Keratinocyte (primary cell): ENCODE data around the gene CCDC141.
"Not testable (repeated sequence)": the region's sequence is repeated elsewhere in the genome, so short reads cannot be mapped to it uniquely, and the experiment has no call there.

Source experiments
- EZH2 ChIP-seq: IDR thresholded peaks from one replicate; pipeline ENCODE4 v1.6.1; 2012; ENCODE audit warnings: inconsistent platforms, mild to moderate bottlenecking, low read length, moderate library complexity
- TF ChIP-seq, protein P1 (sequence below), 3 experiments: IDR thresholded peaks in 1 of 3; conservative IDR thresholded peaks in 1 of 3; optimal IDR thresholded peaks in 1 of 3; 2 replicates in 2 of 3; 3 replicates in 1 of 3; pipeline versions ENCODE3 to v1.5.1; 2011; ENCODE audit warnings: low read length in 3 of 3, mild to moderate bottlenecking in 3 of 3, moderate library complexity in 2 of 3, control low read depth in 1 of 3, inconsistent platforms in 1 of 3; ENCODE audit not compliant: insufficient read depth in 2 of 3; ENCODE audit errors: extremely low read depth in 1 of 3

DNA sequence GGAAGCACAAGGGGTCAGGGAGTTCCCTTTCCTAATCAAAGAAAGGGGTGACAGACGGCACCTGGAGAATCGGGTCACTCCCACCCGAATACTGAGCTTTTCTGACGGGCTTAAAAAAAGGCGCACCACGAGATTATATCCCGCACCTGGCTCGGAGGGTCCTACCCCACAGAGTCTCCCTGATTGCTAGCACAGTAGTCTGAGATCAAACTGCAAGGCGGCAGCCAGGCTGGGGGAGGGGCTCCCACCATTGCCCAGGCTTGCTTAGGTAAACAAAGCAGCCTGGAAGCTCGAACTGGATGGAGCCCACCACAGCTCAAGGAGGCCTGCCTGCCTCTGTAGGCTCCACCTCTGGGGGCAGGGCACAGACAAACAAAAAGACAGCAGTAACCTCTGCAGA is 67.3 kb downstream of the CCDC141 start:
- not testable (repeated sequence) for TF ChIP-seq EZH2
- TF ChIP-seq, protein P1, sequence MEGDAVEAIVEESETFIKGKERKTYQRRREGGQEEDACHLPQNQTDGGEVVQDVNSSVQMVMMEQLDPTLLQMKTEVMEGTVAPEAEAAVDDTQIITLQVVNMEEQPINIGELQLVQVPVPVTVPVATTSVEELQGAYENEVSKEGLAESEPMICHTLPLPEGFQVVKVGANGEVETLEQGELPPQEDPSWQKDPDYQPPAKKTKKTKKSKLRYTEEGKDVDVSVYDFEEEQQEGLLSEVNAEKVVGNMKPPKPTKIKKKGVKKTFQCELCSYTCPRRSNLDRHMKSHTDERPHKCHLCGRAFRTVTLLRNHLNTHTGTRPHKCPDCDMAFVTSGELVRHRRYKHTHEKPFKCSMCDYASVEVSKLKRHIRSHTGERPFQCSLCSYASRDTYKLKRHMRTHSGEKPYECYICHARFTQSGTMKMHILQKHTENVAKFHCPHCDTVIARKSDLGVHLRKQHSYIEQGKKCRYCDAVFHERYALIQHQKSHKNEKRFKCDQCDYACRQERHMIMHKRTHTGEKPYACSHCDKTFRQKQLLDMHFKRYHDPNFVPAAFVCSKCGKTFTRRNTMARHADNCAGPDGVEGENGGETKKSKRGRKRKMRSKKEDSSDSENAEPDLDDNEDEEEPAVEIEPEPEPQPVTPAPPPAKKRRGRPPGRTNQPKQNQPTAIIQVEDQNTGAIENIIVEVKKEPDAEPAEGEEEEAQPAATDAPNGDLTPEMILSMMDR (optimal IDR thresholded peaks at IDR 0.05 in 1 of 3, IDR thresholded peaks at IDR 0.05 in 1 of 3, conservative IDR thresholded peaks at IDR 0.05 in 1 of 3; ENCODE audit: extremely low read depth in 1 of 3, insufficient read depth in 2 of 3, low read length in 3 of 3) = not testable (repeated sequence)
